Esophagus mucosa (tissue), 1 donor: ENCODE results near the gene FKBP5. TPM values are rescaled to one million over a fixed set of nuclear protein-coding genes. Genes with fewer than 3 reads are reported as not detected.
"Not testable (repeated sequence)": the region's sequence is repeated elsewhere in the genome, so short reads cannot be mapped to it uniquely, and the experiment has no call there.

Source experiments
- ATAC-seq: fragments of 200-7000 bp; cut with Tn5 transposase; one replicate; pipeline ENCODE4 v1.9.1; 2020
- total RNA-seq: library from RNA; stranded (reverse); gene quantifications from one replicate; pipeline ENCODE4 v1.2.4, GENCODE V29; 2023
- donor health status: DM: yes; HTN: yes; CAD: no.

Gene FKBP5
- total RNA-seq, 1 donor from 2014 or later, result 65.5 TPM

DNA sequence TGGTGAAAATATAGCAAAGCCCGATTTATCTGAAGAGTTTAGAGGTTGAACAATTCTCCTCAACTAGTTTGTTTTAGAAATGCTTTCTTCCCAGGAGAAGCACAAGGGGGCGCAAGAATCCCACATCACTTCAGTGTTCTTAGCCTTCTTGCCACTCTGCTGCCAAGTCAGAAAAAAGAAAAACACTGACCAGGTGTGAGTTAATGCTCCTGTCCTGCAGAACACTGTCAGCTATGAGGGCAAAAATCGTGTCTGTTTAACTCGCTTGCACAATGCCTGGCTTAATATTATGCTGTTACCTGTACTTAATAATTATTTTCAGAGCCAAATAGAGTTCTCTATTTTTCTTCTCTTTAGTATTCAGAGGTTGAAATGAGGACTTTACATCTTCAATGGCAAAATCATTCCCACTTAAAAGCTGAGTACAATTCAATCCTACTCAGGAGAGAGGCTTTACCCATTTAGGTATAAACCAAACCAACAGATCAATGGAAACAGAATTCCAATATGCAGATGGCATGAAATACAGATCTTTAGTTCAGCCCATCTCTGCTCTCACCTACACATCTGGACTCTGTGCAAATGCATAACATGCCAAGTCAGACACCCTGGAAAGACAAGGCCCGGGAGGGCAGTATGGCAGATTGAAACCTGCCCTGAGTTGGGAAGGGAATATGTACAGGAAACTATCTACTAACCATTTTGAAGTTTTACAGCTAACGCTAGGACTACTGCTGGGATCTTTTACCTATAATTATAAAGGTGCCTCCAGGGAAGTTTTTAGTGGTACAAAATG lies 104.6 kb downstream of the FKBP5 start:
- peak; percentile 68 for ATAC-seq

DNA sequence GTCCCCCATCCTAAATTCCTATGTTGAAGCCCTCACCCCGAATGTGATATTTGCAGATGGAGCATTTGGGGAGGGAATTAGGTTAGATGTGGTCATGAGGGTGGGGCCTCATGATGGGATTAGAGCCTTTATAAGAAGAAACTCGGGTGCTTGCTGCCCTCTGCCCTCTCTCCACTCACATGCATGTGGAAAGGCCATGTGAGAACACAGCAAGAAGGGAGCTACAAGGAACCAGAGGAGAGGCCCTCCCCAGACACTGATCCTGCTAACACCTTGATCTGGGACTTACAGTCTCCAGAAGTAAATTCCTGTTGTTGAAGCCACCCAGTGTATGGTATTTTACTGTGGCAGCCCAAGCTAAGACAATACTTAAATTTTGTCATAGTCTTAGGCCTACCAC lies 106.4 kb downstream of the FKBP5 start:
- ATAC-seq, result peak; percentile 8

- ATAC-seq, result no peak
These were observed 107.1 kb downstream of the FKBP5 start for GRCh38 chr6:35581633-35582032.

DNA sequence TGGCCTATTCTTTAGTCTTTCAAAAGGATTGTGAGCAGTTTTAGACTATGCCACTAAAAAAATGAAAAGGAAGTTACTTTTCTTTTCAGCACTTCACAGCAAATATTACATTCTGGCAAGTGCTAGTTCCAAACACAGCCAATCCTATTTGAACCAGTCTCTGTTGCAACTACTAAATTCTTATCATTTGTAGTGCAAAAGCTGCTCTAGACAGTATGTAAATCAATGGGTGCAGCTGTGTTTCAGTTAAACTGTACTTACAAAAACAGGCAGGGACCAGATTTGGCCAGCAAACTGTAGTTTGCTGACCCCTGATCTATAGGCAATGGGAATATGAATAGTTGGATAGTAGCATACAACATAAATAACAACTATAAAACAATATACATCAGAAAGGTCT lies 107.9 kb downstream of the FKBP5 start:
- ATAC-seq, result no peak

GRCh38 chr6:35576682-35577081 lies 112.0 kb downstream of the FKBP5 start:
- no peak for ATAC-seq

GRCh38 chr6:35573495-35574110 lies 115.1 kb downstream of the FKBP5 start:
- no peak for ATAC-seq

DNA sequence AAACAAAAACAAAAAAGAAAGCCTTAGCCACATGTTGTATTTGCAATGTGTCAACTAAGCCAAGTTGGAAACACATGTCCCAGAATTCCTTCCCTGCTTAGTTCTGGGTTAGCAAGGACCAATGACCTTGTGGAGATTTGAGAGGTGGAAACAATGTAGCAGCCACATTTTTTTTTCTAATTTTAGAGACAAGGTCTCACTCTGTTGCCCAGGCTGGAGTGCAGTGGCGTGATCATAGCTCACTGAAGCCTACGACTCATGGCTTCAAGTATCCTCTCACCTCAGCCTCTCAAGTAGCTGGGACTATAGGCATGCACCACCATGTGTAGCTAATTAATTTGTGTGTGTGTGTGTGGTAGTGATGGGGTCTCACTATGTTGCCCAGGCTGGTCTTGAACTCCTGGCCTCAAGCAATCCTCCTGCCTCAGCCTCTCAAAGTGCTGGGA lies 117.8 kb downstream of the FKBP5 start:
- ATAC-seq, result not testable (repeated sequence)

GRCh38 chr6:35569011-35569461 lies 119.7 kb downstream of the FKBP5 start:
- ATAC-seq, result peak; percentile 79

DNA sequence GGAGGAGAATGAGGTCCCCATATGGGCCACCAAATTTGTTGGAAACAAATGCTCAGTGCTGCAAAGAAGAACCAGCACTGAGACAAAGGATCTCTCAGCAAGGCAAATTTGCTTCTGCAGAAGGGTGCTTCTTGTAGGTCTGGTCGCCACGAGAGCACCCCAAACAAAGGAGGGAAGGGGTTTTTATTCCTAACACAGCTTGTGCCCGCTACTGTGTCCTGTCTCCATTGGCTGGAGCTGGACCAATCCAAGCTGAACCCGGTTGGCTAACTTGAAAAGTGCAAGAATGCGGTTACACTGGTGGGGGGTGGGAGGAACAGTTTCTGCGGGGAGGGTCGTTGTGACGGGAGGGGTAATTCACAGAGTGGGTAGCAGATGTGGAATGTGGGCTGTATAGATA lies 121.9 kb downstream of the FKBP5 start:
- ATAC-seq, result no peak

GRCh38 chr6:35564733-35565132 lies 124.0 kb downstream of the FKBP5 start:
- ATAC-seq, result no peak

GRCh38 chr6:35562060-35562459 lies 126.7 kb downstream of the FKBP5 start:
- no peak for ATAC-seq

DNA sequence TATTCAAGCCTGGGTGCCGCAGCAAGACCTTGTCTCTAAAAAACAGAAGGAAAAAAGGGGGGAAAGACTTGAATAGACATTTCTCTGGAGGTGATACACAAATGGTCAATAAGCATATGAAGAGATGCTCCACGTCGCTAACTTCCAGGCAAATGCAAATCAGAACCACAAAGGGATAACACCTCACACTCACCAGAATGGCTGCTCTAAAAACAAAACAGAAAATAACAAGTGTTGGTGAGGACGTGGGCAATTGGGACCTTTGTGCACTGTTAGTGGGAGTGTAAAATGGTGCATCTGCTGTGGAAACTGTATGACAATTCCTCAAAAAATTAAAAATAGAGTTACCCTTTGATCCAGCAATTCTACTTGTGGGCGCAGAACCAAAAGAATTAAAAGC lies 127.6 kb downstream of the FKBP5 start:
- ATAC-seq, result no peak

GRCh38 chr6:35558571-35558970 lies 130.1 kb downstream of the FKBP5 start:
- ATAC-seq, result no peak

DNA sequence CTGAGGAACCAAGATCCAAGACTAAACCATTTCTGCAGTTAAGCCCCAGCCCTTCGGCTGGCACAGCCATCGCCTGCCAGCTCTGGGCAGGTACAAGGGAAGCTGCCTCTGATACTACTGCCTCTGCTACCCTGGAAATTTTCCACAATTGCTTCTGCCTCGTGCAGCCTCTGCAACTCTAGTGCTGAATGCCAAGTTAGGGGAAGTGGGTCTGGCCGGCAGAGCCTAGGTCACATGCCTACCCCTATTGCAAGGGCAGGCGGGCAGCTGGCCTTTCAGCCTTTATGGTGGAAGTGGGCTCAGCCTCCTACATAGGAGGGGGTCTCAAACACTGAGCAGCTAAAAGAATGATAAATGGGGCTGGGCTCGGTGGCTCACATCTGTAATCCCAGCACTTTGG lies 131.5 kb downstream of the FKBP5 start:
- no peak for ATAC-seq

DNA sequence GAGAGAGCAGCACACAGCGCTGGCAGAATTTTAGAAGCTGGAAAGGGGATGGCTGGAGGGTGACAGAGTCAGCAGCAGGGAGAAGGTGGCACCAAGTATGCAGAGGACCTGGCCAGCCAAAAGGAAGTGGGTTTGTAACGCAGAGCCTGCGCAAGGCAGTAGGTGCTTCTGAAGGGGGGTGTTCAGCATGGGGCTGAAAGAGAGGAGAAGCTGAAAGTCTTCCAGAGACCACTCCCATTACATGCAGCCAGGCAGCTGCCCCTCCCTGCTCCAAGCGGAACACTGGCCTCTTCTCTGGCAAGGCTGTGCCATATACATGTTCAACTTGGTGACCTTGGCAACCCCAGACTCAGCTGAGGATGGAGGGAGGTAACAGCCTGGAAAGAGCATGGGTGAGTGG lies 133.9 kb downstream of the FKBP5 start:
- no peak for ATAC-seq

DNA sequence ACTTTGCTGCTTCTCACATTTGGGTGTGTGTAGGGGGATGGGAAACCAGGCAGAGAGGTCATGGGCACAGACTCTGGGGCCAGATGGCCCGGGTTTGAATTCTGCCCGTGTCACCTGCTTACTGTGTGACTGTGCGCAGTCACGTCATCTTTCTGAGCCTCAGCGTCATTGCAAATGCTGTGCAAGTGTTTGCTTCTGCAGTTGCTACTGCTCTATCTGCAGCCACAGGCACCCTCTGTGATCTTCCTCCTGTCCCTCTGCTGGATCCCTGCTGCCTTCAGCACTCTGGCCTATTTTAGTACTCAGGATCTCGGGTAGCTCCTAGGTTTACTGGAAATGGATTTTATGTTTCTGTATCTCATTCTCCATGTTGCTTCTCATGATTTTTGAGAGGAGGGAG lies 135.4 kb downstream of the FKBP5 start:
- ATAC-seq, result peak; percentile 39

DNA sequence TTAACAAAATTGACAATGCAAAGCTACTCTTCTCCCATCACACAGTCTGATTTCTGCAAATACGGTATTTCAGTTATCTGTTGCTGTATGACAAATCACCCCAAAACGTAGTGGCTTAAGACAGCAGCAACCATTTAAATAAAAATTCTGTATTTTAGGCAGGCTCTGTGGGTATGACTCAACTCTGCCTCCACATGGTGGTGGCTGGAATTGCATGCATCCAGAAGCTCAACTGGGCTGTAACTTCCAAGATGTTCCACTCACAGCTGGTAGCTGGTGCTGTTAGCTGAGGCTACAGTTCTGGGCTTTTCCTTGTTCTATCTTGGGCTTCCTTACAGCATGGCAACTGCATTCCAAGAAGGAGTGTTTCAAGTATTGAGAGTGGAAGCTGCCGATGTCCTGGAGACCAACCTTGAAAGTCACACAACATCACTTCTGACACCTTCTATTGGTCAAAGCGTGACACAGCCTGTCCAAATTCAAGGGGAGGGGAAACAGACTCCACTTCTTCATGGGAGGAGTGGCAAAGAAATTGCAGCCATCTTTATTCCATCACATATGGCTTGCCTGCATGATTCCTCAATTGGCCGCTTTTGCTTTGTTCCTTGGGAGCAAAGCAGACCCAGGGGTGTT lies 136.3 kb downstream of the FKBP5 start:
- peak; percentile 71 for ATAC-seq

GRCh38 chr6:35550437-35550836 lies 138.3 kb downstream of the FKBP5 start:
- ATAC-seq, result no peak

GRCh38 chr6:35547676-35548075 lies 141.0 kb downstream of the FKBP5 start:
- no peak for ATAC-seq

- peak; percentile 79 for ATAC-seq
These were observed 143.8 kb downstream of the FKBP5 start for GRCh38 chr6:35544769-35545361.

GRCh38 chr6:35543459-35544193 lies 145.1 kb downstream of the FKBP5 start:
- ATAC-seq, result no peak

GRCh38 chr6:35541836-35542235 lies 146.9 kb downstream of the FKBP5 start:
- no peak for ATAC-seq

DNA sequence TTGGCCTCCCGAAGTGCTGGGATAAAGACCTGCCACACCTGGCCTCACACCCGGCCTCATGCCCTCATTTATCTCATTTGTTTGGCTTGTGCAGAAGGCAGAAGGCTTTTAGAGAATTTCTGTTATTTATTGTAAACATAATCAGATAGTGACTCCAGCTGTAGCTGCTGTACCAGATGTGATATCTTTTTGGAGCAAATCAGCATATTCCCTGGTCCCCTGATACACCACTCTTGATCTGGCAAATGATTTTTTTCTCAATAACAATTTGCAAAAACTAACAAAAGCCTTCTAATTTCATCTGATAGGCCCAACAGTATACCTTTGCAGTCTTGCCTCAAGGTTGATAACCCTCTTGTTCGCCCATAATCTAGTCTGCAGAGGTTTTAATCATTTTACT lies 149.5 kb downstream of the FKBP5 start:
- ATAC-seq, result no peak
